LoVo (cell line): ENCODE data around the gene GNG3.
"Not testable (repeated sequence)": the region's sequence is repeated elsewhere in the genome, so short reads cannot be mapped to it uniquely, and the experiment has no call there.

Experiments
- DNase-seq: peaks from one replicate; pipeline ENCODE4 v3.0.0-alpha.2; 2016; ENCODE audit warnings: low spot score

GNG3 gene

GRCh38 chr11:62687508-62688396, 19.7 kb upstream of the GNG3 start:
- DNase-seq: no peak

GRCh38 chr11:62688491-62688890, 19.0 kb upstream of the GNG3 start:
- DNase-seq: no peak

- no peak for DNase-seq
Observed at GRCh38 chr11:62689421-62690183, 17.9 kb upstream of the GNG3 start, which contains the start of gene LRRN4CL. Gene LRRN4CL (minus strand): TSS chr11:62689530. CDS start chr11:62688508, 1,022 bp downstream.

GRCh38 chr11:62693624-62694023, 13.9 kb upstream of the GNG3 start:
- not testable (repeated sequence) for DNase-seq

GRCh38 chr11:62694455-62695167, 12.9 kb upstream of the GNG3 start:
- DNase-seq: peak; percentile 55

- no peak for DNase-seq
Observed at GRCh38 chr11:62702246-62702645, 5.2 kb upstream of the GNG3 start.

- not testable (repeated sequence) for DNase-seq
Observed at GRCh38 chr11:62703921-62704320, 3.6 kb upstream of the GNG3 start.

GRCh38 chr11:62705413-62705812, 2.1 kb upstream of the GNG3 start:
- no peak for DNase-seq

- peak; percentile 94 for DNase-seq
Observed at GRCh38 chr11:62705880-62706849, 1.3 kb upstream of the GNG3 start.

- no peak for DNase-seq
Observed at GRCh38 chr11:62706850-62707247, 627 bp upstream of the GNG3 start.

- no peak for DNase-seq
Observed at GRCh38 chr11:62708392-62708791, 916 bp downstream of the GNG3 start.

GRCh38 chr11:62708793-62709192, 1.3 kb downstream of the GNG3 start:
- DNase-seq: peak; percentile 13

GRCh38 chr11:62709247-62710000, 1.9 kb downstream of the GNG3 start:
- DNase-seq: peak; percentile 96

- DNase-seq: no peak
Observed at GRCh38 chr11:62710001-62710345, 2.5 kb downstream of the GNG3 start.

GRCh38 chr11:62712276-62712812, 4.9 kb downstream of the GNG3 start:
- DNase-seq: no peak

GRCh38 chr11:62712861-62713260, 5.4 kb downstream of the GNG3 start:
- no peak for DNase-seq

GRCh38 chr11:62713343-62713742, 5.9 kb downstream of the GNG3 start:
- peak; percentile 57 for DNase-seq

- no peak for DNase-seq
Observed at GRCh38 chr11:62715150-62716130, 8.0 kb downstream of the GNG3 start.

GRCh38 chr11:62716206-62716605, 8.7 kb downstream of the GNG3 start:
- no peak for DNase-seq
